Measurements from ENCODE around the gene FLYWCH2.

The FLYWCH2 gene

DNA sequence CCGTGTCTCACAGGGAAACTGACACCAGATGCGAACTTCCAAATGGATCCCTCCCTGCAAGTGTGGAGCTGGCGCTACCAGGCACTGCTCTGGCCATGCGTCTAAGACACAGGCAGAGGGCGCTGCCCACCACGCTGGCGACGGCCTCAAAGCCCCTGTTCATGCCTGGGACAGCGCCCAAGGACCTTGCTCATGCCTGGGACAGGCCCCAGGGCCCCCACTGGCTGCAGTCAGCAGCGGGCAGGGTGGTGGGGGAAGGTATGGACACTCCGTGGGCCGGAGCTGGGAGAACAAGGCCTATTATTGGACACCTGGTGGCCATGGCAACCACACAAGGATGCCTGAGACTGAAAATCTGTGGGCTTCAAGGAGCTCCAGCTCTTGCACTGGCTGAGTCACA is 44.1 kb upstream of the FLYWCH2 start:
- Mint-ChIP-seq H3K27me3 (ENCODE audit: low read depth) (peaks cover 47% of the 10 kb centered on the region), H3K4me3 (no peak overlapping the region), H3K4me1 (no peaks in the 10 kb centered on the region), H3K36me3 (ENCODE audit: low read depth) (no peaks in the 10 kb centered on the region), H3K9me3 (no peaks in the 10 kb centered on the region), H3K27ac (no peak overlapping the region)
- TF ChIP-seq, protein P1, sequence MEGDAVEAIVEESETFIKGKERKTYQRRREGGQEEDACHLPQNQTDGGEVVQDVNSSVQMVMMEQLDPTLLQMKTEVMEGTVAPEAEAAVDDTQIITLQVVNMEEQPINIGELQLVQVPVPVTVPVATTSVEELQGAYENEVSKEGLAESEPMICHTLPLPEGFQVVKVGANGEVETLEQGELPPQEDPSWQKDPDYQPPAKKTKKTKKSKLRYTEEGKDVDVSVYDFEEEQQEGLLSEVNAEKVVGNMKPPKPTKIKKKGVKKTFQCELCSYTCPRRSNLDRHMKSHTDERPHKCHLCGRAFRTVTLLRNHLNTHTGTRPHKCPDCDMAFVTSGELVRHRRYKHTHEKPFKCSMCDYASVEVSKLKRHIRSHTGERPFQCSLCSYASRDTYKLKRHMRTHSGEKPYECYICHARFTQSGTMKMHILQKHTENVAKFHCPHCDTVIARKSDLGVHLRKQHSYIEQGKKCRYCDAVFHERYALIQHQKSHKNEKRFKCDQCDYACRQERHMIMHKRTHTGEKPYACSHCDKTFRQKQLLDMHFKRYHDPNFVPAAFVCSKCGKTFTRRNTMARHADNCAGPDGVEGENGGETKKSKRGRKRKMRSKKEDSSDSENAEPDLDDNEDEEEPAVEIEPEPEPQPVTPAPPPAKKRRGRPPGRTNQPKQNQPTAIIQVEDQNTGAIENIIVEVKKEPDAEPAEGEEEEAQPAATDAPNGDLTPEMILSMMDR (IDR thresholded peaks at IDR 0.05; ENCODE audit: unreplicated experiment in 3 of 3) = peak; percentile 86 to 92 (median 87)

GRCh38 chr16:2839650-2840450 is 43.2 kb upstream of the FLYWCH2 start:
- no peaks in the 10 kb centered on the region for H3K36me3 Mint-ChIP-seq (ENCODE audit: low read depth)
- H3K27me3 Mint-ChIP-seq (ENCODE audit: low read depth) = peaks cover 40% of the 10 kb centered on the region
- no peaks in the 10 kb centered on the region for H3K4me1 Mint-ChIP-seq
- H3K4me3 Mint-ChIP-seq = no peak overlapping the region
- H3K9me3 Mint-ChIP-seq = no peaks in the 10 kb centered on the region
- TF ChIP-seq, protein P1 (IDR thresholded peaks at IDR 0.05; ENCODE audit: unreplicated experiment in 3 of 3) = no peak
- H3K27ac Mint-ChIP-seq = no peak overlapping the region

GRCh38 chr16:2840914-2841313 is 42.1 kb upstream of the FLYWCH2 start:
- H3K4me1 Mint-ChIP-seq = no peaks in the 10 kb centered on the region
- H3K36me3 Mint-ChIP-seq (ENCODE audit: low read depth) = no peaks in the 10 kb centered on the region
- no peak overlapping the region for H3K4me3 Mint-ChIP-seq
- H3K27me3 Mint-ChIP-seq (ENCODE audit: low read depth) = peaks cover 42% of the 10 kb centered on the region
- no peaks in the 10 kb centered on the region for H3K9me3 Mint-ChIP-seq
- TF ChIP-seq, protein P1 (IDR thresholded peaks at IDR 0.05; ENCODE audit: unreplicated experiment in 3 of 3) = no peak
- no peak overlapping the region for H3K27ac Mint-ChIP-seq

DNA sequence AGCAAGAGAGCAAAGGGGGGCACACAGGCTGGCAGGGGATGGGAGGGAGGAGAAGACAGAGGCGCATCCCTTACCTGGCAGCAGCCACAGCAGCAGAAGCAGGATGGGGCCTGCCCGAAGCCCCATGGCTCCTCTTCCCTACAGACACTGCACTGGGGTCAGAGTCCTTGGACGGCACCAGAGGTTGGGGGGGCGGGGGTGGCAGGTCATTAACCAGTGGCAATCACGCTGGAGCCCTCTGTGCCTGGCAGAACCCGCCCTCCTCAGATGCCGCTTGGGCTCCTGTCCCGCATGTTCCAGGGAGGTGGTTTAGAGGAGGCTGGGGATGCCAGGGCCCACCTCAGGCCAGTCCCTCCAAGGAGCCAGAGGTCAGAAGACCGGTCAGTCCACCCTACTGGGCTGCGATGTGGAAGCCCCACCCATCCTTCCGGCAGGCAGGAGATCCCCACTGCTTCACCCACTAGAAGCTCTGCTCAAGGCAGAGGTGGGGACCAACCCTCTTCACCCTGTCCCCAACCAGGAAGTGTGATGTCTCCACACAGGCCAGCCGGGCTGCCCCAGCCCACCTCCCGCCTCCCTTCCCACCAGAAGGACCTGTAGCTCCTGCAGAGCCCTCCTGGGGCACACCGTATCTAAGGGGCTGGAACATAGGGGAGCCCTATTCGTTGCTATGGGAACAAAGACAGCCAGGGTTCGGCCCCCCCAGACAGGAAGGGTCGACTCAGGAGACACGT is 41.2 kb upstream of the FLYWCH2 start:
- peaks cover 40% of the 10 kb centered on the region for H3K27me3 Mint-ChIP-seq (ENCODE audit: low read depth)
- no peaks in the 10 kb centered on the region for H3K36me3 Mint-ChIP-seq (ENCODE audit: low read depth)
- no peak overlapping the region for H3K27ac Mint-ChIP-seq
- TF ChIP-seq, protein P1 (IDR thresholded peaks at IDR 0.05; ENCODE audit: unreplicated experiment in 3 of 3) = no peak
- H3K4me3 Mint-ChIP-seq = no peak overlapping the region
- H3K4me1 Mint-ChIP-seq = no peaks in the 10 kb centered on the region
- H3K9me3 Mint-ChIP-seq = no peaks in the 10 kb centered on the region

- TF ChIP-seq, protein P1 (IDR thresholded peaks at IDR 0.05; ENCODE audit: unreplicated experiment in 3 of 3) = peak; percentile 22 to 37 (median 22)
- Mint-ChIP-seq H3K9me3 (no peaks in the 10 kb centered on the region), H3K4me3 (peak overlapping the region in 1 of 3 experiments; percentile 32), H3K4me1 (no peaks in the 10 kb centered on the region), H3K27me3 (ENCODE audit: low read depth) (peaks cover 34% of the 10 kb centered on the region), H3K27ac (no peak overlapping the region), H3K36me3 (ENCODE audit: low read depth) (no peaks in the 10 kb centered on the region)
These were observed 40.5 kb upstream of the FLYWCH2 start for GRCh38 chr16:2842340-2843000.

All from nephron (organoid).